ENCODE results near the gene LSM14A. TPM values are rescaled to one million over a fixed set of nuclear protein-coding genes. Genes with fewer than 3 reads are reported as not detected.

The LSM14A gene
- total and polyA plus RNA-seq, 9 of the 15 experiments (the other 6 are each of a cell fraction or from before 2014, with no cell fraction given) = 19.5 to 150 (median 95.1) TPM

DNA sequence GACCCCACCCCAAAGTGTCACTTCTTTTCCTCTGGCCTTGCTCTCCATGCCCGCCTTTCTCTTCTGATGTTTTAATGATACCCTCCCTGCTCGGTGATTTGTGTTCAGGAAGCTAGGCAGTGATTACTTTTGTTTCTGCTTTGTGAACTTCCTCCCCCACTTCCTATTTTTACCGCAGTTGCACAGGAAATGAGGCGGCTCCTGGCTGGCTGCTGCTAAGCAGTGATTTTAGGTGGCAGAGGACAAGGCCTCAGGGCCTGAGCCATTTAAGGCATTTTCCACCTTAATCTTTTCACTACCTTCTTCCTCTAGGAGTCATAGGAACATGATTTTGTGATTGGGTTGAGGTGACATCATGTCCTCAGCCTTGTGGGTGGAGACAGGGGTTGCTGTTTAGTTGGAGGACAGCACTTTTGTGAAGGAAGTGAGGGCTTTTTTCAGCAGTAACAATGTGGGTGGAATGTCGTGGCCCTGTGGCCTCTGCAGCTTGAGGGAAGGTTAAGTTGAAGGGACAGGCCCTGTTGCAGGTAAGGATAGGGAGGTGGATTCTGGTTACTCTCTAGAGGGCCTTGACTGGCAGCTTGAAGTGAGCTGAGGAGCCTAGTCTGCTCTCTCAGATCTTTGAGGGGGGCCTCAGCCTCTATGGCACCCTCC is 97.8 kb downstream of the LSM14A start (continued):
- TF ChIP-seq RBFOX2 (IDR thresholded peaks at IDR 0.05; ENCODE audit: low read depth, low read length) = no peak
- TF ChIP-seq DNMT1 (IDR thresholded peaks at IDR 0.05) = no peak
- peak; percentile 90 for TF ChIP-seq ETV1 (tag; conservative IDR thresholded peaks at IDR 0.05; ENCODE audit: low read depth)
- peak; percentile 75 to 98; a peak in 3 of 4 replicates for TF ChIP-seq RCOR1 (IDR thresholded peaks at IDR 0.05; ENCODE audit: borderline replicate concordance in 1 of 2, low read depth in 2 of 2, low read length in 2 of 2)
- peak; percentile 99 to 100 for TF ChIP-seq ETV6 (IDR thresholded peaks at IDR 0.05; ENCODE audit: borderline replicate concordance in 1 of 2, low read depth in 2 of 2, low read length in 1 of 2)
- no peak for TF ChIP-seq ETV6 (CRISPR knock-in tag; IDR thresholded peaks at IDR 0.05; ENCODE audit: borderline replicate concordance)
- 0 out of 2 replicates have a peak, but pooled peaks have one; percentile 43 for TF ChIP-seq SMARCA4 (IDR thresholded peaks at IDR 0.05)
- TF ChIP-seq PHF8 (IDR thresholded peaks at IDR 0.05; ENCODE audit: borderline replicate concordance, low read length) = peak; percentile 20; the same call in 1 of the 2 replicates
- TF ChIP-seq, protein P1, sequence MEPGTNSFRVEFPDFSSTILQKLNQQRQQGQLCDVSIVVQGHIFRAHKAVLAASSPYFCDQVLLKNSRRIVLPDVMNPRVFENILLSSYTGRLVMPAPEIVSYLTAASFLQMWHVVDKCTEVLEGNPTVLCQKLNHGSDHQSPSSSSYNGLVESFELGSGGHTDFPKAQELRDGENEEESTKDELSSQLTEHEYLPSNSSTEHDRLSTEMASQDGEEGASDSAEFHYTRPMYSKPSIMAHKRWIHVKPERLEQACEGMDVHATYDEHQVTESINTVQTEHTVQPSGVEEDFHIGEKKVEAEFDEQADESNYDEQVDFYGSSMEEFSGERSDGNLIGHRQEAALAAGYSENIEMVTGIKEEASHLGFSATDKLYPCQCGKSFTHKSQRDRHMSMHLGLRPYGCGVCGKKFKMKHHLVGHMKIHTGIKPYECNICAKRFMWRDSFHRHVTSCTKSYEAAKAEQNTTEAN (CRISPR knock-in tag; IDR thresholded peaks at IDR 0.05) = no peak
- TF ChIP-seq, protein P2, sequence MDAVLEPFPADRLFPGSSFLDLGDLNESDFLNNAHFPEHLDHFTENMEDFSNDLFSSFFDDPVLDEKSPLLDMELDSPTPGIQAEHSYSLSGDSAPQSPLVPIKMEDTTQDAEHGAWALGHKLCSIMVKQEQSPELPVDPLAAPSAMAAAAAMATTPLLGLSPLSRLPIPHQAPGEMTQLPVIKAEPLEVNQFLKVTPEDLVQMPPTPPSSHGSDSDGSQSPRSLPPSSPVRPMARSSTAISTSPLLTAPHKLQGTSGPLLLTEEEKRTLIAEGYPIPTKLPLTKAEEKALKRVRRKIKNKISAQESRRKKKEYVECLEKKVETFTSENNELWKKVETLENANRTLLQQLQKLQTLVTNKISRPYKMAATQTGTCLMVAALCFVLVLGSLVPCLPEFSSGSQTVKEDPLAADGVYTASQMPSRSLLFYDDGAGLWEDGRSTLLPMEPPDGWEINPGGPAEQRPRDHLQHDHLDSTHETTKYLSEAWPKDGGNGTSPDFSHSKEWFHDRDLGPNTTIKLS (IDR thresholded peaks at IDR 0.05; ENCODE audit: borderline replicate concordance, low read depth) = no peak
- TF ChIP-seq, protein P3, sequence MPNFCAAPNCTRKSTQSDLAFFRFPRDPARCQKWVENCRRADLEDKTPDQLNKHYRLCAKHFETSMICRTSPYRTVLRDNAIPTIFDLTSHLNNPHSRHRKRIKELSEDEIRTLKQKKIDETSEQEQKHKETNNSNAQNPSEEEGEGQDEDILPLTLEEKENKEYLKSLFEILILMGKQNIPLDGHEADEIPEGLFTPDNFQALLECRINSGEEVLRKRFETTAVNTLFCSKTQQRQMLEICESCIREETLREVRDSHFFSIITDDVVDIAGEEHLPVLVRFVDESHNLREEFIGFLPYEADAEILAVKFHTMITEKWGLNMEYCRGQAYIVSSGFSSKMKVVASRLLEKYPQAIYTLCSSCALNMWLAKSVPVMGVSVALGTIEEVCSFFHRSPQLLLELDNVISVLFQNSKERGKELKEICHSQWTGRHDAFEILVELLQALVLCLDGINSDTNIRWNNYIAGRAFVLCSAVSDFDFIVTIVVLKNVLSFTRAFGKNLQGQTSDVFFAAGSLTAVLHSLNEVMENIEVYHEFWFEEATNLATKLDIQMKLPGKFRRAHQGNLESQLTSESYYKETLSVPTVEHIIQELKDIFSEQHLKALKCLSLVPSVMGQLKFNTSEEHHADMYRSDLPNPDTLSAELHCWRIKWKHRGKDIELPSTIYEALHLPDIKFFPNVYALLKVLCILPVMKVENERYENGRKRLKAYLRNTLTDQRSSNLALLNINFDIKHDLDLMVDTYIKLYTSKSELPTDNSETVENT (CRISPR knock-in tag; IDR thresholded peaks at IDR 0.05) = no peak
- TF ChIP-seq, protein P4, sequence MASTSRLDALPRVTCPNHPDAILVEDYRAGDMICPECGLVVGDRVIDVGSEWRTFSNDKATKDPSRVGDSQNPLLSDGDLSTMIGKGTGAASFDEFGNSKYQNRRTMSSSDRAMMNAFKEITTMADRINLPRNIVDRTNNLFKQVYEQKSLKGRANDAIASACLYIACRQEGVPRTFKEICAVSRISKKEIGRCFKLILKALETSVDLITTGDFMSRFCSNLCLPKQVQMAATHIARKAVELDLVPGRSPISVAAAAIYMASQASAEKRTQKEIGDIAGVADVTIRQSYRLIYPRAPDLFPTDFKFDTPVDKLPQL (IDR thresholded peaks at IDR 0.05; ENCODE audit: extremely low read depth, insufficient read length) = no peak
- TF ChIP-seq, protein P5, sequence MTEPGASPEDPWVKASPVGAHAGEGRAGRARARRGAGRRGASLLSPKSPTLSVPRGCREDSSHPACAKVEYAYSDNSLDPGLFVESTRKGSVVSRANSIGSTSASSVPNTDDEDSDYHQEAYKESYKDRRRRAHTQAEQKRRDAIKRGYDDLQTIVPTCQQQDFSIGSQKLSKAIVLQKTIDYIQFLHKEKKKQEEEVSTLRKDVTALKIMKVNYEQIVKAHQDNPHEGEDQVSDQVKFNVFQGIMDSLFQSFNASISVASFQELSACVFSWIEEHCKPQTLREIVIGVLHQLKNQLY (CRISPR knock-in tag; conservative IDR thresholded peaks at IDR 0.05) = no peak
- peak; percentile 68 for TF ChIP-seq GABPA (tag; conservative IDR thresholded peaks at IDR 0.05; ENCODE audit: low read depth)
- TF ChIP-seq TCF7L2 (IDR thresholded peaks at IDR 0.05; ENCODE audit: low read depth, low read length) = no peak
- TF ChIP-seq ZNF644 (tag; IDR thresholded peaks at IDR 0.05; ENCODE audit: low read depth) = no peak
- TF ChIP-seq, protein P6, sequence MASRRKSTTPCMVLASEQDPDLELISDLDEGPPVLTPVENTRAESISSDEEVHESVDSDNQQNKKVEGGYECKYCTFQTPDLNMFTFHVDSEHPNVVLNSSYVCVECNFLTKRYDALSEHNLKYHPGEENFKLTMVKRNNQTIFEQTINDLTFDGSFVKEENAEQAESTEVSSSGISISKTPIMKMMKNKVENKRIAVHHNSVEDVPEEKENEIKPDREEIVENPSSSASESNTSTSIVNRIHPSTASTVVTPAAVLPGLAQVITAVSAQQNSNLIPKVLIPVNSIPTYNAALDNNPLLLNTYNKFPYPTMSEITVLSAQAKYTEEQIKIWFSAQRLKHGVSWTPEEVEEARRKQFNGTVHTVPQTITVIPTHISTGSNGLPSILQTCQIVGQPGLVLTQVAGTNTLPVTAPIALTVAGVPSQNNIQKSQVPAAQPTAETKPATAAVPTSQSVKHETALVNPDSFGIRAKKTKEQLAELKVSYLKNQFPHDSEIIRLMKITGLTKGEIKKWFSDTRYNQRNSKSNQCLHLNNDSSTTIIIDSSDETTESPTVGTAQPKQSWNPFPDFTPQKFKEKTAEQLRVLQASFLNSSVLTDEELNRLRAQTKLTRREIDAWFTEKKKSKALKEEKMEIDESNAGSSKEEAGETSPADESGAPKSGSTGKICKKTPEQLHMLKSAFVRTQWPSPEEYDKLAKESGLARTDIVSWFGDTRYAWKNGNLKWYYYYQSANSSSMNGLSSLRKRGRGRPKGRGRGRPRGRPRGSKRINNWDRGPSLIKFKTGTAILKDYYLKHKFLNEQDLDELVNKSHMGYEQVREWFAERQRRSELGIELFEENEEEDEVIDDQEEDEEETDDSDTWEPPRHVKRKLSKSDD (conservative IDR thresholded peaks at IDR 0.05; ENCODE audit: low read length) = no peak

Measured in K562 (cell line).